Ishikawa (cell line): ENCODE results near the gene RPS4Y1.

ENCODE experiments used
- EP300 ChIP-seq: IDR thresholded peaks from 2 replicates; pipeline ENCODE4 v1.6.1; 2012; ENCODE audit warnings: borderline replicate concordance
- NFIC ChIP-seq: IDR thresholded peaks from 2 replicates; pipeline ENCODE4 v1.6.1; 2012

DNA sequence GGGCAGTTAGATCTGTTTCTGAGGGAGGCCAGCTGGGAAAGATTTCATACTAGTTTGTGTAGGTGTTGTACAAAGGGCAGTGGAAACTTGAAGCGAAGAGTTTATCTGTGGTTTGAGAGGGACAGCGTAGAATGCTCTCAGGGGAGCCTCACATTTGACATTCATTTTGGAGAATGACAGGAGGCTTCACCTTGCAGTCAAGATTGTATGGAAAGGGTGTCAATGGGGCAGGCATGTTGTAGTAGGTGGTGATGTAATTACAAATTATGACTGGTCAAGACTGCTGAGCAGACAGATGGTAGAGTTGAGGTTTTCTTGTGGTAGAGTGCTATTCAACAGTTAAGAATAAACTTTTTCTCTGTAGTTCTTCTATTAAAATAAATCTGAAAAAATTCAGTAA is 7.0 kb downstream of the RPS4Y1 start:
- TF ChIP-seq NFIC = no peak
- TF ChIP-seq EP300 = no peak
